GM21381 (cell line): ENCODE measurements around the gene CLSTN2.
A peak's percentile ranks its signal among the peaks of the same experiment; 100 is the strongest.

Source experiments
- ATAC-seq: cut with Tn5 transposase; IDR thresholded peaks from one replicate; pipeline ENCODE4 v1.9.1; 2021; ENCODE audit warnings: mild to moderate bottlenecking, moderate library complexity; ENCODE audit not compliant: unreplicated experiment

Gene CLSTN2

DNA sequence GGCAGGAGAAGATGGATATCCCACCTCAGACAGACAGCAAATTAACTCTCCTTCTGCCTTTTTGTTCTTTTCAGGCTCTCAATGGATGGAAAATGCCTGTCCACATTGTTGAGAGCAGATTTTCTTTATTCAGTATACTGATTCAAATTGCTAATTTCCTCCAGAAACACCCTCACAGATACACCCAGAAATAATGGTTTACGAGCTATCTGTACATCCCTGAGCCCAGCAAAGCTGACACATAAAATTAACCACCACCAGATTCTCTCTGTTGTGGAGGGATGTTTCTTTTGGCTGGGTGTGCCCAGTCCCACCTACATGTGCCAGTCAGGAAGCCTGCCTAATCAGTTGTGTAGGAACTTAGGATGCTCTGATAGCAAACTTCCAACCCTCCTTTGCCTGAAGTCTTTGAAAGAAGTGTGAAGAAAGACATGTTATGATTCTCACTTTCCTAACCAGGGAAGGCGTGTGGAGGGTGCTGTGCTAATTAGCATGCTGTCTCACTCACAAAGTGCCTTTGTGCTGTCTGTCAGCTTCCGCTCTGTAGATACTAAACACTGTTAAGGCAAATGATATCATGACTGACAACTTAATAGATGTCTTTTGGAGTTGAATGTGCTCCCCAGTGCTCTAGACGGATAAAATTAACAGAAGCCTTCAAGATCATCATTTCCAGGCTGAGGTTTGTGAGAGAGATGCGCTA, 208.5 kb downstream of the CLSTN2 start:
- no peak for ATAC-seq

DNA sequence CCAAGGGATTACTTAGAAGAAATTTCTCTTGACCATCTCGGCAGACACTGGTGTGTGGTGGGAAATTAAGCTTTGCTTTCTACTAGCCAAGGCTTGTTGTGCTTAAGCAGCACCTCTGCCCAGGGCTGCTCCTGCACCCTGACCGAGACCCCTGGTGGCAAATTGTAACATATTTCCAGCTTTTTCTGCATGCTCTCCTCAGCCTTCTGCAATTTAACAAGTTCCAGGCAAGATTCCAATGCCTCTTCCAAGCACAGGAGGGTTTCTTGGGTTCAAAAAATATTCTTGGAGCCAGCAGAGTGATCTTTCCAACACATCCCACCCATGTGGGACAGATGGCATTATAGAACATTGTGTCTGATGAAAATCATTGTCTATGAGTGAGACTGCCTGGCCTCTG, 210.5 kb downstream of the CLSTN2 start:
- ATAC-seq: no peak

DNA sequence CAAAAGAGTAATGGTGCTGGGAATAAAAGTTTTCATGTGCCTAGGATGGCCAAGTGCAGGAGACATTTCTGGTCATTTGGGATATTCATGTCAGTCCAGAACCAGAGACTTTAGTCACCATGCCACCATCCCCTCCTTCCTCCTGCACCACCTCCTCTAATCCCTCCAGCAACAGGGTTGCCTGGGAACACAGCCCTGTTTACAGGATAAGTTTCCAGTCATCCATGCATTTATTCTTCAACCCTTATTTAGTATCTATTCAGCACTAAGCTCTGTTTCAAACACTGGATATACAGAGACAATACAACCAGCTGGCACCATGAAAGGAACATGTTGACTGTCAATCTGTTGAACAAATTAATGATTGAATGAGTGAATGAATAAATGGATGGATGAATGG, 211.7 kb downstream of the CLSTN2 start:
- ATAC-seq: no peak

DNA sequence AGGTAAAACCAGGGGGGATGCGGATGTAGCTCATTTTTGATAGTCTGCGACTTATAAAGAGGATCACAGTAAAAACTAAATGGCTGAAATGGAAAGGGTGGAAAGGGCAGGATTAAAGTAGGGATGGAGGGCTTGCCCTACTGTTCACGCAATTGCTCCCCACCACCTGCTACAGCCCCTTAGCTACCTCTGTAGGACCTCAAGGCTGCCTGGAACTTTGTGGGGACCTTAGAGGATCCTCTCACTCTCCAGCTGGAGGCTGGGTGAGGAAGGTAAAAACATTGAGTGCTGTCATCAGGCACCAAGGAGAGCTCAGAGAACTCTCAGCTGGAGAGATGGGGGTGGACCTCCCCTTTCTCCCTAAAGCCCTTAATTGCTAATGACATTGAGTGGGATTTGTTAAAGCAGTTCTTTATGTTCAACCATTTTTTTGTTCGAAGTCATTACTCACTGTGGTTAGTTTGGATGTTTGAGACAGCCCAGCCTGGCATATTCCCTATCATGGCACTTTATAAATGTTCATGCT, 213.0 kb downstream of the CLSTN2 start:
- ATAC-seq: no peak

DNA sequence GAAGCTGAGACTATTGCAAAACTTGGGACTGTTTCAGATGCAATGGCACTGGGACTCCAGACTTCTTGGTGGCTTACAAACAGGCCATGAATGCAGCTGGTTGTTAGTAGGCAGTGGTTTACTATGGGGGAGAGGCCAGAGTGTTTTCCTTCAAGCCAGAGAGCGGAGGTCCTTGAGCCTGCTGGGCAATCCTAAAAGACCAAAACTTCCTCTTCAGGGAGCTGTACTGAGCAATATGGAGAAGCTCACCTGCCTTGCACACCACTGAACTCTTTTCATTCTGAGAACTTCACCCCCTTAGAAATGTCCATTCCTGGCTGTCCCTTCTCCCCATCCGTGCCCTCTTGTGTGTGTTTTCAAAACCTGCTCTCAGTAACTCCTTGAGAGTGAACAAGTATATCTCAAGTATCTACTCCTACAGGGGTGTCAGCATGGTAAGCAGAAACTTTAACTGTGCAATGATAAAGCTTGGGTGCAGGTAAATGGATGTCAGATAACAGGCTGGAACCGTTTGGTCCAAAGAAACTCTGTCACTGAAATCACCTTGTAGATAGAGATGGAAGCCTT, 213.9 kb downstream of the CLSTN2 start:
- ATAC-seq: no peak

DNA sequence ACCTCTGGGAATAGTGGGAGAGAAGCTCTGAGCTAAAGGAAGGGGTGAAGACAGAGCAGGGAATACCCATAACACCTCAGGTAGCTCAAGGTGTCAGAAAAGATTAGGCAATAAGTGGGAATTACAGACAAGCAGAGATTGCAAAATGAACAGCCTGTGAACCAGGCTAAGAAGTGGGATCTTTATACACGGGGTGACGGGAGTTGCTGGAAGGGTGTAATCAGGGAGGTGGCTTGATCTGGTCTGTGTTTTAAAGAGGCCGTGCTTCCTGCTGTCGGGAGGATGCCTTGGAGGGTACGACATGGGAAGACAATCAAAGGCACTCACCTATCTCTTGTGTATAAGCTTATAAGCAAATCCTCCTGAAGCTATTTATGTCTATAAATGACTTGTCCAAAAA, 216.3 kb downstream of the CLSTN2 start:
- ATAC-seq: no peak

DNA sequence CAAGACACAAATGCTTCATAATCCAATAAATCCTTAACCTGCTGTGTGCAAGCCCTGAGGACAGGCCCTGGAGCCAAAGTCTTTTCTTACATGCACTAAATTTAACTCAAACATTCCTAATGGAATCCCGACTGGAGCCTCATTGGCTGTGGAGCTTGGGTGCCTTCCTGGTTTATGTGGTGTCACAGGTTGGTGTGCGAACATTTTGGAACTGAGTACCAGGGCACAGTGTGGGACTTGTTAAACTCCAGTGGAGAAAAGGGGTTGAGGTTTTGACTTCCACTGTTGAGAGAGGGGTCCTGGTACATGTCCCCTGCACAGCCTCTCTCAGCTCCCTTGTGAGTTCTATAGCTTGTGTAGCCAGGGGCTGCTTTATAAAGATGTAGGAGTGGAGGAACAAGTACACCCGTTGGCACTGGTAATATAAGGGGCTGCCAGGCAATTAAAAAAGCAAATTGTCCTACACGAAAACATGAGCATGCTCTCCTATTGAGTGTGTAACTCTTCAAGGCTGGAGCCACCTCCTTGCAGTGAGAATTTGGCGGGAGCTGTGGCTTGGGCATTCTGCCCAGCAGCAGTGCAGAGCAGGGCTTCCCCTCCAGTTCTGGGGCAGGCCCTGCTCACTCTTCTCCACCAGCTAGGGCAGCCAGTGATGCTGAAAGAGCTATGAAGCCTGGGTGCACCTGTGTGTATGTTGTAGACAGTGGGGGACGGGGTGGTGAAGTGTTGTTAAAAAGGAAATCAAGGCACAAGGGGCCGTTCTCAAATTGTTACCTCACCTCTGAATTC, 218.1 kb downstream of the CLSTN2 start:
- no peak for ATAC-seq

DNA sequence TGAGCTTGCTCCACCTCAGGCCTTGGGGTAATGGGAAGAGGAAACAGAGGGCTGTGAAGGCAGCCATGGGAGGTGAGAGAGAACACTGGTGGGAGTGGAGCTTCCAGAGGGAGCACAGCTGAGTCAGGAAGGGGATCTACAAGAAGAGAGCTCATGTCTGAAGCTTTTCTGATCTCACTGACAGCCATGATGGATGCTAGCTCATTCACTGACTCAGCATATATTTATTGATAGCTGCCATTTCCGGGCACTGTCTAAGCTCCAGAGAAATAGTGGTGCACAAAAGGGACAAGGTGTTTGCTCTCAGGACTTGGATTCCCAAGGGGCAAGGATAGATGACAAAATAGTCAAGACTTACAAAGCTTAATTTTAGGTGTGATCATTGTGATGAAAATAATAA, 218.8 kb downstream of the CLSTN2 start:
- no peak for ATAC-seq

DNA sequence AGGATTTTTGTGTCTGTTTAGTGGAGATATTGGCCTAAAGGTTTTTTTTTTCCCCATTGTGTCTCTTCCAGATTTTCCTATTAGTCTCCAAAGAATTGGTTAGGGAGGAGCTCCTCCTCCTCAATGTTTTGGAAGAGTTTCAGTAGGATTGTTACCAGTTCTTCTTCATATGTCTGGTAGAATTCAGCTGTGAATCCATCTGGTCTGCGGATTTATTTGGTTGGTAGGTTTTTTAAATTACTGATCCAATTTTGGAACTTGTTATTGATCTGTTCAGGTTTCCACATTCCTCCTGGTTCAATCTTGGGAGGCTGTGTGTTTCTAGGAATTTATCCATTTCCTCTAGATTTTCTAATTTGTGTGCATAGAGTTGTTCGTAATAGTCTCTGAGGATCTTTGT, 222.2 kb downstream of the CLSTN2 start:
- no peak for ATAC-seq

DNA sequence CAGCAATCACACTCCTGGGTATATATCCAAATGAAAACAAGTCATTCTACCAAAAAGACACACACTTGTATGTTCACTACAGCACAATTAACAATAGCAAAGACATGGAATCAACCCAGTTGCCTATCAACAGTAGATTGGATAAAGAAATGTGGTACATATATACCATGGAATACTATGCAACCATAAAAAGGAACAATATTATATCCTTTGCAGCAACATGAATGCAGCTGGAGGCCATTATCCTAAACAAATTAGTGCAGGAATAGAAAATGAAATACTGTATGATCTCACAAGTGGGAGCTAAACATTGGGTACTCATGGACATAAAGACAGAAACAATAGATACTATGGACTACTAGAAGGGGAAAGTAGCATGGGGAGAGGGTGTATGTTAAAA, 224.7 kb downstream of the CLSTN2 start:
- ATAC-seq: no peak

DNA sequence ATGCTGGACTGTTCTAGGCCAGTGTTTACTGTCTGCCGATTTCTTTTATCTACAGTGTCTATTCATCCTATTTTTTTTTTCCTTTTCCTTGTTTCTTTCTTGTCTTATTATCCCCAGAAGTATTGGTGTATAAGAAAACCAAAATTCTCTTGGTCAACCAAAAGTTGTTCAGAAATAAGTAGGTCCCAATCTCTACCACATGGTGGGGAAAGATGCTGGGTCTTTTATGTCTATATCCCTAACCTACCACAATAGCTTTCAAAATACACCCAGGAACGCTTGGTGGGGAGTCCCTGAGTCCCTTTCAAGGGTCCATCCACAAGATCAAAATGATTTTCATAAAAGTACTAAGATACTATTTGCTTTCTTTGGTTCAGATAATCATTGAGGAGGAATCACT, 225.6 kb downstream of the CLSTN2 start:
- no peak for ATAC-seq

DNA sequence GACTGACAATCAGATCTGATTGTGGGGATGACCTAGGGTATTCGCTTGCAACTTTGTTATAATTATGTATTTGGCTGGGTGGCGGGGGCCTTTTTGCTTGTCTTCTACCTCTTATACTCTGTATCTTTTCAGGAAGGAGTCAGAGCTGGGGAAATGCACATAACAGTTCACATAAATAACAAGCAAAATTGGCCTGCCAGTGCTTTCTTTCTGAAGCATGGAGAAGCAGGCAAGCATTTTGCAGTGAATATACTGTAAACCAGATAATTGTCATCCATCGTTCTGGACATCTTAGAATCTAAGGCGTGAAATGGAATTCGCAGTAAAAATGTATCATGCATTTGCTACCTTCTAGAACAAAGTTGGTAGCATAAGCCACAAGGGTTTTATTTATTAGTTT, 227.6 kb downstream of the CLSTN2 start:
- no peak for ATAC-seq

DNA sequence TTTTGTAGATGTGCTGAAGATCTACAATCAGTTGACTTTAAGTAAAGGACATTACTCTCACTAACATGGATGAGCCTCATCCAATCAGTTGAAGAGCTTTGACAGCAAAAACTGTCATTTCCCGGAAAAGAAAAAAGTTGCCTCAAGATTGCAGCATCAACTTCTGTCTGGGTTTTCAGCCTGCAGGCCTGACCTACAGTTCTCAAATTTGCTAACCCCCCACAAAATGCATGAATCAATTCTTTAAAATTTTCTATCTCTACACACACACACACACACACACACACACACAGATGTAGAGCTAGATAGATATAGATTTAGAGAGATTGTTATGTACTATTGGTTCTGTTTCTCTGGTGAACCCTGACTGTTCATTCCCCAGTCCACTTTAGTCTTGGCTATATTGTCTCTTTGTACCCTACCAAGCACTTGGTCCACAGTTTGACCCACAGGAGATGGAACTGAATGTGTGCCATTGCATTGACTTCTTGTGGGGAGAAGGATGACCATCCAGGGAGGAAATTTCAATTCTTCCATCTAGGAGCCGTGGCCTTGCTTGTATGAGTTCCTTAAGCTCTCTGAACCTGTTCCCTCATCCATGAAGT, 228.3 kb downstream of the CLSTN2 start:
- no peak for ATAC-seq

DNA sequence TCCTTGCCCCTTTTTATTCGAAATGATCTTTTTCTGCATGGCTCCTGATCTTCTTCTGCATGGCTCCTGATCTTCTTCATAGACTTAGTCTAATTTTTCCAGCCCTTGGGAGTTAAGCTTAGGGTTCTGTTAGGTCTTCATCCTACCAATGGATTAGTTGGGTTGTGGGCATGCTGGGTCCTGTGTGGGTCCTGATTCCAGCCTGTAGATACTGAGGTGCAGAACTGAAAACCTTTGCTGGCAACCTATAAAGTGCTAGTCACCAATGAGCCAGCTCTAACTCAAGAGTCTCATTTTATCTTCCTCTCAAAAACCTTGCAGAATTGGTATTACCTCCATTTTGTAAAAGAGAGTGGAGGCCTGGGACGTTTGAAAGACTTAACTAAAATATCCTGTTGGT, 229.2 kb downstream of the CLSTN2 start:
- no peak for ATAC-seq

DNA sequence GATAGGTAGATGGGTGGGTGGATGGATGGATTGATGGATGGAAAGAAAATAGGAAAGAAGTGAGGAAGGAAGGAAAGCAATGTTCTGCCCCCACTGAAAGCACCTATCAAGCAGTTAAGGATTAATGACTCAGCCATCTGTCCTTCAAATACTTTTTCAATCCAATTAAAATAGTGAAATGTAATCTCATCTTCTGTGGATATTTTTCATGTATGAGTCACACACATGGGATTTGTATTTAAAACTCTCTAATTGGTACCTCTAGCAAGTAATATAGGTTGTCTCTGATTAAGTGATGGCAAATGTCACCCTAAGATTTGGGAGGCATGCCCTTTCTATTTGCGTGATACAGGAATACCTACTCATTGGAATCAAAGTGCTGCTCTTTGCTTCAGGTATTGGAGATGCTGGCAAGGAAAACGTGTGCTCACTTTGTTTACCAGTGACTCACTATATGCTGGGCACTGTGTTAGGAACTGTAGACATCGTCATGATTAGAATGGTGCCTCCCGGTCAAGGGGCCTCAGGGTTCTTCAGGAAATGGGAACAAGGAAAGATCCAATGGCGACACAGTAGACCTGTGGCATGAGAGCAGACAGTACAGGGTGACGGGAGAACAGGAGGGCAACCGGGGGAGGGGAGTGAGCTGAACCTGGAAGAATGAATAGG, 230.1 kb downstream of the CLSTN2 start:
- ATAC-seq: no peak

DNA sequence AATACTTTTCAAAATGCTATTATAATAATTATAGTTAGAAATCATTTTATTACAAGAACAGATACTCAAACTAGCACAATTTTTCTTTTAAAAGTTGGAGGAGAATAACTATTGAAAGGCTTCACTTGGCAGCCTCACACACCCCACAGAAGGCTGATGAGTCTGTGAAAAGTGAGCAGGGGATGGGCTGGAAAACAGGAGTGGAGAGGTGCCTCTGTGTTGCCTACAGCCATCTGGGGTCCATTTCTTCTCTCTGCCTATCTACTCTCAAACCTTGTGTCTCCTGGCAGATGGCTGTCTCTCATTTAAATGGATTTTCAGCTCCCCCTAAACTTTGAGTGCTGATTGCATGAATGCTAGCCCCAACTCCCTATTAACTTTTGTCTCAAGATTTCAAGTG, 230.8 kb downstream of the CLSTN2 start:
- ATAC-seq: no peak

DNA sequence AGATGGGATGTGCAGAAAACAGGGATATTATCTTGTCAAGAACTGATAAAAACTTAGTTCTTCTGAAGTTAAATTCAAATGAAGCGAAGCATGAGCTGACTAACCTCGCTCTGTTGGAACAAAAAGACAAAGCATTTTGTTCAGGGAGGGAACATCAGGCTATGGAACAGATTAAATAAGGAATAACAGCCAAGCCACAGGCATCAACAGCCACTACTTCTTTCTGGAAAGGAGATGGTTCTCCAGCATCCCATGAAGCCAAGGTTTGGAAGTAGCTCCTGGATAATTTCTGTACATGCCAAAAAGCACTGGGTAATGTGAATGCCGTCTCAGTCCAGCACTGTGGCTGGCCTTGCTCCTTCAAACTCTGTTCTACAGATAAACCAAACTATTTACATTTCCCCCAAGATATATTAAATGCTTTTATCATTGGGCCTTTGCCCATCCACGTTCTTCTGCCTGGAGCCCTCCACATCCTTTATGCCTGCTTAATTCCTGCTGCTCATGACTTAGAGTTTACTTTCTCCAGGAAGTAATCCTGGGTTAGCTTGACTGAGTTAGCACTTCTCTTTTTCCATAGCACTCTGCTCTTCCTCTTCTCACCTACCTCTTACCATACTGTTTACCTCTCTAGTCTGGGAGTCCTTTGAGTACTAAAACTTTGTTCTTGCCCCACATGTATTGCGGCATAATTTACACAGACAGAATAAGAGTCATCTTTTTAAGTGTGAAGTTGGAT, 232.0 kb downstream of the CLSTN2 start:
- no peak for ATAC-seq

DNA sequence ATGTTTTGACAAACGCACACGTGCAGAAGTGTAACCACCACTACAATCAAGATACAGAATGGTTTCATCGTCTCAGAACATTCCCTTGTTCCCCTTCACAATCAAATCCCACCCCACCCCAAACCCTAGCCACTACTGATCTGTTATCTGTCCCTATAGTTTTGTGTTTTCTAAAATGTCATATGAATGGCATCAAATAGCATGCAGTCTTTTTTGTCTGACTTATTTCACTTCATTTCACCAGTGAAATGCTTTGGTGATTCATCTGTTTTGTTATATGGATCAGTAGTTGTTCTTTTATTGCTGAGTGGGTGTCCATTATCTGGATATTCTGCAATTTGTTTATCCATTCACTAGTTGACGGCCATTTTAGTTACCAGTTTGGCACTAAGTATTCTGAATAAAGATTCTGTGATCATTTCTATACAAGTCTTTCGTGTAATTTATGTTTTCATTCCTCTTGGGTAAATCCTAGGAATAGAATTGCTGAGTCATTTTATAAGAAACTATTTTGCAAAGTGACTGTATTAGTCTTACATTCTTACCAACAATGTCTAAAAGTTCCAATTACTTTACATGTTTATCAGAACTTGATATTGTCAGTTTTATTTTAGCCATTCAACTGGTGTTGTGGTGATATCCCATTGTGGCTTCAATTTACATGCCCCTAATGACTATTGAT, 232.8 kb downstream of the CLSTN2 start:
- ATAC-seq: no peak

DNA sequence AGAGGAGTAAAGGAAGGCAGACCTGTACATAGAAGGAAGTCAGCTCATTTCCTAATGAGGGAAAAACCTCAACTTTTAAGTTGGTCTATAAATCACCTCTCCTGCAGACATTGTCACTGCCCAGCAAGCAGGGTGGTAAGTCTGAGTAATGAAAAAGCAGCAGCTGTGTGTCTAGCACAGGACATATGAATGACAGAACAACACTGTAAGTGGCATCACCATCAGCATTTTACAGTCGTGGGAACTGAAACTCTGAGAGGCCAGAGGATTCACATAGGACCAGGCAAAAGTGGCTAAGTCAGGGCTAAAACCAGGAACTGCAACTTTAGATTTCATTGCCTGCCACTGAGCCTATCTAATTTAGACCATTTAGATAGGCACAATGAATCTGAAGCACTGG, 235.6 kb downstream of the CLSTN2 start:
- peak; percentile 99 for ATAC-seq

DNA sequence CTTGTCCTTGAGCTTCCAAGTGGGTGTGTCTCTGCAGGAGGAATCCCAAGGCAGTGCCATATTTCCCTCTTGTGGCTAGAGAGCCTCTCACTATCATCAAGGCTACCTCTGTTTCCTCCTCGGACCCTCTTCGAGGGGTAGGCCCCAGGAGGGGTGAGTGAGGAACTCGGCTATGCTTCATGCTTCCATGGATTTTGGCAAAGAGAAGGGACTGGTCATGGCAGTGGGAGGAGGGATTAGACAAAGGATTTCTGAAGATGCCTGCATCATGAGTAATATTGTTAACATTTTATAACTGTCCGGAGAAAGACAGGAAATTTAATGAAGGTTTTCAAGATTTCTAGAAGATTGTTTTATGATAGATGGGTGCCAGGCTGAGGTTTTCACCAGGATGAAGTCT, 241.5 kb downstream of the CLSTN2 start:
- no peak for ATAC-seq
